BE2C (cell line): ENCODE results near the gene HOXA11.

Source experiments
- DNase-seq: peaks from one replicate; pipeline ENCODE4 v3.0.0-alpha.2; 2020
- H3K27me3 ChIP-seq: fragments of 250-450 bp; sonication (Bioruptor Pico); 2 replicates; pipeline ENCODE4 v1.5.1; 2020; ENCODE audit warnings: mild to moderate bottlenecking
- H3K36me3 ChIP-seq: fragments of 250-450 bp; sonication (Bioruptor Pico); 2 replicates; pipeline ENCODE4 v1.5.1; 2020; ENCODE audit warnings: mild to moderate bottlenecking
- H3K4me1 ChIP-seq: fragments of 250-450 bp; sonication (Bioruptor Pico); 2 replicates; pipeline ENCODE4 v1.5.1; 2020
- H3K4me3 ChIP-seq: 2 replicates; pipeline ENCODE4 v1.5.1; 2011; ENCODE audit warnings: low read depth, low read length
- H3K9me3 ChIP-seq: fragments of 250-450 bp; sonication (Bioruptor Pico); 2 replicates; pipeline ENCODE4 v1.5.1; 2020
- TF ChIP-seq, protein P1 (sequence below): IDR thresholded peaks from 2 replicates; pipeline ENCODE4 v1.5.1; 2012; ENCODE audit warnings: mild to moderate bottlenecking, low read depth, low read length

HOXA11 gene

DNA sequence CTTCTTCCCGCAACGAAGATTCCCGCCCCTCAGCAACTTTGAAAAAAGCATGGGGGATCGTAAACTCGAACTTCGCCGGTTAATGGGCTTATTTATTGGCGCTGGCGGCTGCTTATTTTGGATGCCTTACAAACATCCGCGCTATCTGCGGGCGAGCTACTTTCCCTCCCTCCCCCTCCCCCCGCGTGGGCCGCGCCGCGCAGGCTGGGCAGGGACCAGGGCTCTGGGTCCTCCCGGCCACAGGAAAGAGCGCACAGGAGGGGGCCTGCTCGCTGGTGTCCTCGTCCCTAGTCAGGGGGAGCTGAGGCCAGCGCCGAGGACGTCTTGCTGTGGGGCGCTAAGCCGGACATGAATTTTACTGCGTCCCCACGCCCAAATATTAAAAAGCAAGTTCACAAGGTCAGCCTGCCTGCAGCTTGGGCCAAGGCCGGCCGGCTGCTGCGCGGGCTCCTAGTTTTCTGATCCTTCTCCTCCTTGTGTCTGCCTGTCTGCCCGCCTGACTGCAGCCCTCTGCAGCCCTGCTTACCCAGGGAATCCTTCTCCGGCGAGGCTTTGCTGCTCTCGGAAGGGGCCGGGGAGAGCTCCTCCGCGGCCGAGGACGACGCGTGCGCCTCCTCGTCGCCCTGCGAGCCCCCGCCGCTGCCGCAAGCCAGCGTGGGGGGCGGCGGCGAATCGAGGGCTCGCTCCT lies 12.1 kb downstream of the HOXA11 start:
- DNase-seq, result no peak
- no peaks in the 10 kb centered on the region for H3K36me3 ChIP-seq
- H3K9me3 ChIP-seq, result no peaks in the 10 kb centered on the region; the same call in 1 of the 2 replicates
- no peaks in the 10 kb centered on the region for H3K4me1 ChIP-seq
- TF ChIP-seq, protein P1, sequence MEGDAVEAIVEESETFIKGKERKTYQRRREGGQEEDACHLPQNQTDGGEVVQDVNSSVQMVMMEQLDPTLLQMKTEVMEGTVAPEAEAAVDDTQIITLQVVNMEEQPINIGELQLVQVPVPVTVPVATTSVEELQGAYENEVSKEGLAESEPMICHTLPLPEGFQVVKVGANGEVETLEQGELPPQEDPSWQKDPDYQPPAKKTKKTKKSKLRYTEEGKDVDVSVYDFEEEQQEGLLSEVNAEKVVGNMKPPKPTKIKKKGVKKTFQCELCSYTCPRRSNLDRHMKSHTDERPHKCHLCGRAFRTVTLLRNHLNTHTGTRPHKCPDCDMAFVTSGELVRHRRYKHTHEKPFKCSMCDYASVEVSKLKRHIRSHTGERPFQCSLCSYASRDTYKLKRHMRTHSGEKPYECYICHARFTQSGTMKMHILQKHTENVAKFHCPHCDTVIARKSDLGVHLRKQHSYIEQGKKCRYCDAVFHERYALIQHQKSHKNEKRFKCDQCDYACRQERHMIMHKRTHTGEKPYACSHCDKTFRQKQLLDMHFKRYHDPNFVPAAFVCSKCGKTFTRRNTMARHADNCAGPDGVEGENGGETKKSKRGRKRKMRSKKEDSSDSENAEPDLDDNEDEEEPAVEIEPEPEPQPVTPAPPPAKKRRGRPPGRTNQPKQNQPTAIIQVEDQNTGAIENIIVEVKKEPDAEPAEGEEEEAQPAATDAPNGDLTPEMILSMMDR, result no peak
- no peak overlapping the region for H3K4me3 ChIP-seq
- H3K27me3 ChIP-seq, result peaks cover 100% of the 10 kb centered on the region

DNA sequence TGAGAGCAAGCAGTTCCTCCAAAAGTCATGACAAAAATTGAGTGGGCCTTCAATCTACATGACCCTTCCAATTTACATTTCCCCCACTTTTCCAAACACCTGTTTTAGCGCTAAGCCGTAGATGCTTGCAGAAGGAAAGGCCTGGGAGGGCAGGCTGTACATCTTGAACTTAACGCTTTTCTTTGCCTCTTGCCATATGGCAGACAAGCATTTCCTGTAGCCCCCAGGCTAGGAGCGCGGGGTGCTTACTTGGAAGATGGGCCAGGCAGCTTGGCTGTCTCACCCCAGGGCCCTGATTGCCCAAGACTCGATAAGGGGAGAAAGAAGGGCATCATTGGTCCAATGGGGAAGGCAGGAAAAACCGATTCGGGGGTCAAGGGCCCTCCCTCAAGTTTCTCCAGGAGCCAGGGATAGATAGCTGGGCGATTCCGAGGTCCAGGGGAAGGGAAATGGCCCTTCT lies 12.7 kb downstream of the HOXA11 start:
- no peak overlapping the region for H3K4me3 ChIP-seq
- TF ChIP-seq, protein P1, result no peak
- no peaks in the 10 kb centered on the region; the same call in 1 of the 2 replicates for H3K9me3 ChIP-seq
- no peaks in the 10 kb centered on the region for H3K36me3 ChIP-seq
- H3K4me1 ChIP-seq, result no peaks in the 10 kb centered on the region
- peaks cover 100% of the 10 kb centered on the region for H3K27me3 ChIP-seq
- DNase-seq, result peak; percentile 1

DNA sequence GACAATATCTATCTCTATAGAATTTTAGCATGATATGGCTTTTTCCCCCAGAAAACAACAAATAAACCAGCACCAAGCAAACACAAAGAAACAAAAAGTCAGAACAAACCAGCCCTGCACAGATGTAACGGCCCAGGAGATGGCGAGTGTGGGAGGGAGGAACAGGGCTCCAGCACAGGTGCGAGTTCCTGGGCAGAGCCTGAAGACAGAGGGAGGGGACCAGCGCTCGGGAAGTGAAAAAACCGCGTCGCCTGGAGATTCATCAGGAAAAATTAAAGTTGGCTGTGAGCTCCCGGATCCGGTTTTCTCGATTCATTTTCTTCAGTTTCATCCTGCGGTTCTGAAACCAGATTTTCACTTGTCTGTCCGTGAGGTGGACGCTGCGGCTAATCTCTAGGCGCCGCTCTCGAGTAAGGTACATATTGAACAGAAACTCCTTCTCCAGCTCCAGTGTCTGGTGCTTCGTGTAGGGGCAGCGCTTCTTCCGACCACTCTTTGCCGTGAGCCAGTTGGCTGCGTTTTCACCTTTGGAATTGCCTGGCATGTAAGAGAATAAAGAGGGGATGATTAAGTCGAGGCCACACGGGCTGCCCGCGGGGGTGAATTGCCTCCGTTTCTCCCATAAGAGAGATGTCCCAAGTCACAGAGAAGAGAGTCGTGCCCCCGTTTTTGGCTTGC lies 13.3 kb downstream of the HOXA11 start:
- DNase-seq, result peak; percentile 12
- TF ChIP-seq, protein P1, result no peak
- H3K36me3 ChIP-seq, result no peaks in the 10 kb centered on the region
- no peak overlapping the region for H3K4me3 ChIP-seq
- H3K27me3 ChIP-seq, result peaks cover 100% of the 10 kb centered on the region
- H3K9me3 ChIP-seq, result no peaks in the 10 kb centered on the region; the same call in 1 of the 2 replicates
- H3K4me1 ChIP-seq, result no peaks in the 10 kb centered on the region

DNA sequence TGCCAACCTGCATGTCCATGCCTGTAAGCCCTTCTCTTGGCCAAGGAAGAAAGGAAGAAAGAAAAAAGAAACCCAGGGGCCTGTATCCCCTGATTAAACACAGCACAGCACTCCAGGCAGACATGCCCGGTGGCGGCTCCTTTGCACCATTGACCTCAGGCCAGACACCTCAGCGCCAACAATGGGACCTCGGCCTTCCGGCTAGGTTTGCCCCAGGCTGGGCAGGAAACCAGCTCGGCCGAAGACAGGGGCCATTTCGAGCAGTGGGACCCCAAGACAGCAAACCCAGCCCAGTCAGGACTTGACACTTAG lies 13.8 kb downstream of the HOXA11 start:
- Histone ChIP-seq H3K9me3 (no peaks in the 10 kb centered on the region; the same call in 1 of the 2 replicates), H3K4me1 (no peaks in the 10 kb centered on the region), H3K36me3 (no peaks in the 10 kb centered on the region), H3K27me3 (peaks cover 100% of the 10 kb centered on the region), H3K4me3 (no peak overlapping the region)
- TF ChIP-seq, protein P1, result no peak
- DNase-seq, result peak; percentile 2

DNA sequence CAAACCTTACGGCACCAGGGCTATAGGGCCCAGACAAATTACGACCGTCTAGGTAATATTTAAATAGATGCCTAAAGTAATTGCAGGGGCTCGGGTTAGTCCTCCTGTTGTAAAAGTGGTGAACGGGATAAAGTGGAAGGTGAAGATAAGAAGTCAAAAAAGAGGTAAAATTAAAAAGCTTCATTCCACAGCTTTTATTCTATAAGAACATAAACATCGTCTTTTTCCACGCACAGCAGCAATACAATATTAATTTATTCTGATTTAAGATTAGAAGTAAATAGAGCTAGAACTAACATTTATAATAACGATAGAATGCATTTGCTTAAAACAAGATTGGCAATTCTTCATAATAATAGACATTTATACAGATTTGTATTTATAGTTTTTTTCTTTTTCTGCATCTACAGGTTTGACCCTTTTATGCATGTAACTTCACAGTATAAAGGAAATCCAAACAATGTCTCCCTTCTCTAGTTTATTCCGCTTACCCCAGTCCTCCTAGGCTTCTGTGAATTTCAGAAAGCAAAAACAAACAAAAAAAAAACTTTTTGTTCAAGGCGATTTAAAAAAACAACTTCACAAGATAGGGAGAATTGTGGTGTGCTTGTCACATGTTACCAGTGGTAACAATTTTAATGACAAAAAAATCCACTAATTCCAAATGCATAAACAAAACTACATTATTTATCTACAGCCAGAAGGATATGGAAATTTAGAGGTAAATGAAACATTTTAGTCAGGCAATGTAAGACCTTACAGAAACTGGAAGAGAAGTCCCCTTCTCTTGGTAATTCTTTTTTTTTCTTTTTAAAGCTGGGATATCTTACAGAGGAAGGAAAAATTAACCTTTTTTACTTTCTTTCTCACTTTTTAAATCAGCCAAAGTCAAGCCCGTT lies 14.4 kb downstream of the HOXA11 start:
- H3K36me3 ChIP-seq, result no peaks in the 10 kb centered on the region
- H3K4me1 ChIP-seq, result no peaks in the 10 kb centered on the region
- H3K9me3 ChIP-seq, result no peaks in the 10 kb centered on the region; the same call in 1 of the 2 replicates
- TF ChIP-seq, protein P1, result no peak
- no peak for DNase-seq
- H3K27me3 ChIP-seq, result peaks cover 100% of the 10 kb centered on the region
- H3K4me3 ChIP-seq, result no peak overlapping the region
